GM19395 (cell line): Measurements from ENCODE around the gene CABP5.

Source experiments
- ATAC-seq: cut with Tn5 transposase; IDR thresholded peaks from one replicate; pipeline ENCODE4 v1.9.1; 2021; ENCODE audit warnings: mild to moderate bottlenecking, moderate library complexity; ENCODE audit not compliant: unreplicated experiment

The CABP5 gene

GRCh38 chr19:48033604-48034003 is 10.3 kb downstream of the CABP5 start:
- ATAC-seq, result no peak

DNA sequence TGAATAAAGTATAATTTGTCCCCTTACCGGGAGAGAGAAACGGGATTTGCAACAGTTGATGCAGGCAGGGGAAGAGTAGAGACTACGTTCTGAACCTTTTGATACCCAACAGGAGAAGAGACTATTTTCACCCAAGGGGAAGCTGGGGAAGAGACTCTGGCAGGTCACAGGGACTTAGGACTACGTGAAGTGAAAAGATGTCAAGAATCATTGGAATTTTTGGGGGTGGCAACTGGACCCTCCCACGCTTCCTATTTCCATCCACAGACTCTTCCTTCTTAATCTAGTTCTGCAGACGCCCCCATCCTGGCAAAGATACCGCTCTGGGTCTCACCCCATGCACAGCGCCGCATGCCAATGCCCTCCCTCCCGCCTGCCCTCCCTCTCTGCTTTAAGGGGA is 13.8 kb downstream of the CABP5 start:
- no peak for ATAC-seq

DNA sequence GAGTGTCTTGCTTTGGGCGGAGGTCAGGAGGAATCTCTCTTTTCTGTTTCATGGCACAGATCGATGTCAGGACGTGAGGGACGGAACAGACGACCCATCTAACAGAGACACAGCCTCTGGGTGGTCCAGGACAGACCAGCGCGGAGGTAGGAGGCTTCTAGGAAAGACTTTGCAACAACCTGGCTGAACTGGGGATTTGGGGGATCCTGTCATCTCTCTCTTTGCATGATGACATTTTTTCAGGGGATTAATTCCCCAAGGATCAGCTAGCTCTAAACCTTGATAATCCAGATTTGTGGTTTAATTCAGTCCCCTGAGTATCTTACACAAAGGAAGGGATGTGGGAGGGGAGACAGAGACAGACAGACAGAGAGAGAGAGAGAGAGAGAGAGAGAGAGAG is 14.4 kb downstream of the CABP5 start:
- no peak for ATAC-seq

DNA sequence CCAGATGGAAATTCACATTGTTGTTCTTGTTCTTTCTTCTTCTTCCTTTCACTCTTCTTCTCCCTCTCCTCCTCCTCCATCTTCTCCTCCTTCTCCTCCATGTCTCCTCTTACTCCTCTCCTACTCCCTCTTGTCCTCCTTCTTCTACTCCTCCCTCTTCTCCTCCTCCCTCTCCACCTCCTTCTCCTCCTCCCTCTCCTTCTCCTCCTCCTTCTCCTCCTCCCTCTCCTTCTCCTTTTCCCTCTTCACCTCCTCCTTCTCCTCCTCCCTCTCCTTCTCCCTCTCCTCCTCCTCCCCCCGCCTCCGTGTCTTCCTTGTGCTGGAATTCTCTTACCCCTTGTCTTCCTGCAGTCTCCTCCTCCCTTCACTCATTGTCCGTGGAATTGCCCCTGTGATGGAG is 18.4 kb downstream of the CABP5 start:
- ATAC-seq, result no peak

DNA sequence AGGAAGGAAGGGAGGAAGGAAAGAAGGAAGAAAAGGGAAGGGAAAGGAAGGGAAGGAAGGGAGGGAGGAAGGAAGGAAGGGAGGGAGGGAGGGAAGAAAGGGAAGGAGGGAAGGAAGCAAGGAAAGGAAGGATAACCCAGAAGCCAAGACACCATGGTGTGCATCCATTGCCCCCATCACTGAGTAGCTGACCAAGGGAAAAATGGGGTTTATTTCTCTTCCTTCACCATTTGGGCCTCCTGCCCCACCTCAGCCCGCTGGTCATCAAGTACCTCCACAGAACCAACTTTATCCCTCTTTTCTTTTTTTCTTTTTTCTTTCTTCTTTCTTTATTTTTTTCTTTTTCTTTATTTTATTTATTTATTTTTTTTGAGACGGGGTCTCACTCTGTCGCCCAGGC is 20.4 kb downstream of the CABP5 start:
- no peak for ATAC-seq

GRCh38 chr19:48023011-48023410 is 20.9 kb downstream of the CABP5 start:
- ATAC-seq, result no peak

DNA sequence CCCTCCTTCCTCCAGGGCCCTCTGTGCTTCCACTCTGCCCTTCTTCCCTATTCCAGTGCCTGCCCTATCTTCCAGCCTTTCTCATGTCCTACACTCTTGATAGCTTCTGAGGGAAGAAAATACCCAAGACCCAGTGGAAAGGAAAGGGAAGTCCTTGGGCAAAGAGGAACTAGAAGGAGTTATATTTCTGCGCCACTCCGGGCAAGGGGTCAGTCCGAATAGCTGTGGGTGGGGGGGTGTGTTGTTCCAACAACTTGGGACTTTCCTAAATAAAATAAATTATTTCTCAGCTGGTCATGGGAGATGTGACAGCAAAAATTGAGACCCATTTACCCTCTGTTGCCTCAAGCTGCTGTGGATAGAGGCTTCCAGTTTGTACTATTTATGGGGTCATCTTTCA is 23.2 kb downstream of the CABP5 start:
- ATAC-seq, result no peak

GRCh38 chr19:48010932-48011758 is 32.7 kb downstream of the CABP5 start:
- no peak for ATAC-seq

DNA sequence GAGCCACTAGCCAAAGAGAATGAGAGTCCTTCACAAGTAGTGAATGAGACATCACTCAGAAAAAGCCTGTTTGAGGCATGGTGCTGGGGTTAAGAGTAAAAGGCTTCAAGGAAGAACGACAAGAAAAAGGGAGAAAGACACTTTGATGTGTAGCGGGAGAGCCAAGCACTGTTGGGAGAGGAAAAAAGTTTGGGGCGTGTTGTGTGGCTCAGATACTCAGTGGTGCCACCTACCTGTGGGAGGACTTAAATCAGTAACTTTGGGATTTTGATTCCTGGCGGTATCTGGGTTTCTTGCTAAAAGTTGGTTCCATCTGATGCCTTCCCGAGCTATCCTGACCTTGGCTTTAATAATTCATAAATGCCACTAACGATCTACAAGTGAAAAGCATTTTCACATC is 37.1 kb downstream of the CABP5 start:
- ATAC-seq, result no peak

DNA sequence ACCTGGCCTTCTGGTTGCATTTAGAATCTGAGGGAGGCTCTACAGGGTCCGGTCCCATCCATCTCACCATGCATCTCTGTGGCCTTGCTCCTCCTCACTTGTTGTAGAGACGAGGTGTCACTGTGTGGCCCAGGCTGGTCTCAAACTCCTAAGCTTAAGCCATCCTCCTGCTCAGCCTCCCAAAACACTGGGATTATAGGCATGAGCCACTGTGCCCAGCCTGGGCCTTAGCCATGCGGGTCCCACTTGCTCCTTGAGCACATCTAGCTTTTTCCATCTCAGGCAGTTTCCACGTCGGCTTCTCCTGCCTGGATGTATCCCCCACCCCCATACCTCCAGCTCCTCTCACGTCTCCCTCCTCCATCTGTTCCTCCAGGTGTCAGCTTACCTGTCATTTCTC is 39.6 kb downstream of the CABP5 start:
- ATAC-seq, result no peak

DNA sequence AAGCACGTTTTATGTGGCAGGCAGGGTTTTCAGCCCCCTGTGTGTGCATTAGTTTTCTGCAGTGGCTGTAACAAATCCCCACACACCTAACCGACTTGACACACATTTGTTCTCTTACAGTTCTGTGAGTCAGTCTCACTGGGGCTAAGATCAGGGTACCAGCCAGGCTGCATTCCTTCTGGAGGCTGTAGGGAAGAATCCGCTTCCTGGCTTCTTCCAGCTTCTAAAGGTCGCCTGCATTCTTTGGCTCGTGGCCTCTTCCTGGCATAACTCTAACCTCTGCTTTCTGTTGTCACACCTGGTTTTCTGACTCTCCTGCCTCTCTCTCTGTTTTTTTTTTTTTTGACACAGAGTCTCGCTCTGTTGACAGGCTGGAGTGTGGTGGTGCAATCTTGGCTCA is 43.0 kb downstream of the CABP5 start:
- ATAC-seq, result no peak

- ATAC-seq, result no peak
Measured at GRCh38 chr19:47998800-47999199, 45.1 kb downstream of the CABP5 start.

DNA sequence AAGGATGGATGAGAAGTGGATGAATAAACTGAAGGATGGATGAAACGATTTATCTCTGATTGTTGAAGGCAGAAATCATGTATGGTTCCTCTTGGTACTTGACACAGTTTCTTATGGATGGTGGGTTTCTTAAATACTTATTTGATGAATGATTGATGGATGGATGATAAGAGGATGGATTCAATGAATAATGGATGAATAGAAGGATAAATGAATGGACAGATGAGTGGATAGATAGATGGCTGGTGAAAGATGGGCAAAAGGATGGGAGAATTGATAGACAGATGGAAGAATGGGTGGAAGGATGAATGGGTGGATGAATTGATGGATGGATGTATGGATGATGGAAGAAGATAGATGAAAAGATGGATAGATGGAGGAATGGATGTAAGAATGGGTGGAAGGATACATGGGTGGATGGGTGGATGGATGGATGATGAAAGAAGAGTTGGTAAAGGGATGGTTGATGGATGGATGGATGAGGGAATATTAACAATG is 47.6 kb downstream of the CABP5 start:
- no peak for ATAC-seq

DNA sequence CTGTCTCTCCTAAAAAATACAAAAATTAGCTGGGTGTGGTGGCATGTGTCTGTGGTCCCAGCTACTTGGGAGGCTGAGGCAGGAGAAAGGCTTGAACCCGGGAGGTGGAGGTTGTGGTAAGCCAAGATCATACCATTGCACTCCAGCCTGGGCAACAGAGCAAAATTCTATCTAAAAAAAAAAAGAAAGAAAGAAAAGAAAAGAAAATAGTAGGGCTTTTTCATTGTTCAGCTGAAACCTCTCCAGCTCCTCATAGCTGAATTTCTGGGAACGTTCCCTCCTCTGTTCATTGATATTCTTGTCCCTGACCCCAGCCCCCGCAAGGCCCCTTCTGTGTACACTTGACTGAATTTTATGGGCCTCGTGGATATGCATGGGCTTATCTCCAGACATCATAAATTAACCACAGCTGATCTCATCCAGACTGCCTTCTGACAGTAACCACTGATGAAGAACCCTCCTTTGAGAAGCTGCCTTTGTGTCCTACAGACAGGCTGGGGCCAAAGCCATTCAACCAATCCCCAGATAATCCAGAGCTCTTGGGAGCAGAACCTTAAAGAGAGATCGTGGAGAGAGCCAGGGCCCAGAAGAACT is 49.6 kb downstream of the CABP5 start, which contains the start of gene ELSPBP1:
Gene ELSPBP1 (plus strand): TSS at position 424 of the 594 bp plus-strand sequence. CDS start 14,036 bp downstream, outside the sequence.
- ATAC-seq, result no peak

GRCh38 chr19:47992070-47992469 is 51.8 kb downstream of the CABP5 start, which contains the start of gene BSPH1:
TSS of gene BSPH1 (minus strand) at chr19:47992170. CDS start at chr19:47992081, 89 bp downstream.
- no peak for ATAC-seq

DNA sequence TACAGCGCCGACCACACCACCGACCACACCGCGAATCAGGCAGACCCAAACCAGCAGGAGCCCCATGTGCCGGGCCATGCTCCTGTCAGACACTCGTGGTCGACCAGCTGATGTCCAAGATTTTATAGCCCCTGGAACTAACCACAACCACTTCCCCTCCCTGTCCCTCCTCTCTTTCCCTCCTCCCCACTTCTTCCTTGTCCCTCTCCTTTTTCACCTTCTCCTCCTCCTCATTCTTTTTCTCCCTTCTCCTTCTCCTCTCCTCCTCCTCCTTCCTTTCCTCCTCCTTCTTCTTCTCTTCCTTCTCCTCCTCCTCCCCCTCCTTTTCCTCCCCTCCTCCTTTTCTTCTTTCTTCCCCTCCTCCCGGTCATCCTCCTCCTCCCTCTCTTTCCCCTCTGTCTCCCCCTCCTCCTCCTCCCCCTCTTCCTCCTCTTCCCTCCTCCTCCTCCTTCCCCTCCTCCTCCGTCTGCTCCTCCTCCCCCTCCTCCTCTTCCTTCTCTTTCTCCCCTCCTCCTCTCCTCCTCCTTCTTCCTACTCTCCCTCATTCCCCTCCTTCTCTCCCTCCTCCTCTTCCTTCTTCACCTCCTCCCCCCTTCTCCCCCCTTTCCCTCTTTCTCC is 52.6 kb downstream of the CABP5 start:
- no peak for ATAC-seq
